GM19324 (cell line): Measurements from ENCODE around the gene ARID2.
A peak's percentile ranks its signal among the peaks of the same experiment; 100 is the strongest.

ENCODE experiments used
- ATAC-seq: cut with Tn5 transposase; IDR thresholded peaks from one replicate; pipeline ENCODE4 v1.9.1; 2021; ENCODE audit warnings: mild to moderate bottlenecking, moderate library complexity; ENCODE audit not compliant: unreplicated experiment, low FRiP score

The ARID2 gene

DNA sequence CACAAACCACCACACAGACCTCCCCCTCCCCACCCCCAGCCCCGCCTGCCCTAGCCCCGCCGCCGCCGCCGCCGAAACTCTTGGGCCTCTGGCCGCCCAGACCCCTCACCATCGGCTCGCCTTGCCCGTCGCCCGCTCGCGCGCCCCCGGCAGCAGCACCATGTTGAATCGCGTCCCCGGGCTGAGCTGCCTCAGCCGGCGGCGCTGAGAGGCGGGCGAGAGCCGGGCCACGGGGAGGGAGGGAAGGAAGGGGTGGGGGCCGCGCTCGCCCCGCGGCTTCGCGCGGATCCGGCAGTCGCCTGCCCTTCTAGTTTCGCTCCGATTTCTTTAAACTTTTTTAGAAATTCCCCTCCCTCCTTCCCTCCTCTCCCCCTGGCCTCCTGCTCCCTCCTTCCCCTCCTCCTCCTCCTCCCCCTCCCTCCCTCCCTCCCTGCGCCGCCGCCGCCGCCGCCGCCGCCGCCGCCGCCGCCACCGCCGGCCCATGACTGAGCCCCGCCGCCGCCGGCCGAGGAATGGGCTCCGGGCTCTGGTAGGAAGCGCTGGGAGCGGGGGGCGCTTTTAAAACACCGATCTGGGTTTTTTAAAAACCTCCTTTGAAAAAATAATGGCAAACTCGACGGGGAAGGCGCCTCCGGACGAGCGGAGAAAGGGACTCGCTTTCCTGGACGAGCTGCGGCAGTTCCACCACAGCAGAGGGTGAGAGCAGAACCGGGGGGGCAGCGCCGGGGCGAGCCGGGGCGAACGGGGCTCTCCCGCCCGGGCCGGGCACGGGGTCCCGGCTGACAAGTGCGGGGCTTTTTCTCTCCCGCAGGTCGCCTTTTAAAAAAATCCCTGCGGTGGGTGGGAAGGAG is at the start of gene ARID2:
Gene ARID2 (plus strand): TSS at position 474 of the 851 bp plus-strand sequence. CDS start 131 bp downstream, at position 605.
- peak; percentile 8 for ATAC-seq

DNA sequence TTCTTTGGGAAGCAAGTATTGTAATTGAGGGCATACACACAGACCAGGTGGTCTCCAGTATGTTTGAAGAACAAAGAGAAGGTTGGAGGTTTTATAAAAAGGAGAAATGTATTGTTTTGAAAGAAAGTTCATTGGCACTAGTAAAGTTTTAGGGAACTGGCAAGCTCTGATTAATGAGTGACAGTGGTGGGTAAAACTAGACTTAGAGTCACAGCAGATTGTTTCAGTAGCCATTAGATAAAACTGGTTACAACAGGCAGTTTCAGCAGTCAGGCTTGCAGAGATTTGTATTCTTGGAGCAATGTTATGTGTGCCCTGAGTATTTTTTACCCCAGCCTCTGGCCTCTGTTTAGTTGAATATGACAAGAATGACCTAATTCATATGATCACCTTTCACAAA is 49.1 kb upstream of the ARID2 start:
- ATAC-seq = no peak

- no peak for ATAC-seq
Observed at GRCh38 chr12:45681465-45681864, 48.0 kb upstream of the ARID2 start.

- no peak for ATAC-seq
Observed at GRCh38 chr12:45685680-45686079, 43.8 kb upstream of the ARID2 start.

DNA sequence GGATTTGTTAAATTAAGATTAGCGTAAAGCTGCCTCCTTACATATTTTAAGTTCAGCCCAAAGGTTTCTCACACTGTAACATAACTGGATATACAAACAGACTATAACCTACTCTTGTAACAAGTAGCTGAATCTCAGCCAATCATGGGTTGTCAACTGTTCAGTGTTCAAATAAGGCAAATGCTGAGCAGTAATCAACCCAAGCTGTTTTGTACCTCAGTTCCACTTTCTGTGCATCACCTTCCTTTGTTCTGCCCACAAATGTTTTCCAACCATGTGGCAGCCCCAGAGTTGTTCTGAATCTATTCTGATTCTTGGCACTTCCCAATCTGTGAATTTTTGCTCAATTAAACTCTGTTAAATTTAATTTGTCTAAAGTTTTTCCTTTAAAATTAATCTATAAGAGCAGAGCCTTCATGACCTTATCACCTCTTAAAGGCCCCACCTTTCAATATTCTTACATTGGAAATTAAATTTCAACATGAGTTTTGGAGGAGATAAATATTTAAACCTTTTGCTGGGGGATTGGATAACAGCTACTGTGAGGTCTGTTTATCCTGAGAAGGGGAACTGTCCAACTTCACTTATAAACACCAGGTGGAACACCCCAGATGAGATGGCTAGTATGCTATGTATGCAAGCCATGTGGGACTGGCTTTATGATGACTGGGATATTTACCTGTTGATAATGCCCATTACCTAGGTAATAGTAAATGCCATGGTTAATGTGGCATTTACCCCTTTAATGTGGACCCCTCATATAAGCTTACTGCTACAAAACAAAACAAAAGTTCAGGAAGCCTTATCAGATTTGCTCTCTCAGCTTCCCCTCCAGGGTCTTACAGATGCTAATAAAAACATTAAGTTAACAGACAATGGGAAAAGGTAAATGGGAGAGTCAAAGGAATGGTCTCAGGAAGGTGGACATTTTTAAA is 42.2 kb upstream of the ARID2 start:
- ATAC-seq = no peak

DNA sequence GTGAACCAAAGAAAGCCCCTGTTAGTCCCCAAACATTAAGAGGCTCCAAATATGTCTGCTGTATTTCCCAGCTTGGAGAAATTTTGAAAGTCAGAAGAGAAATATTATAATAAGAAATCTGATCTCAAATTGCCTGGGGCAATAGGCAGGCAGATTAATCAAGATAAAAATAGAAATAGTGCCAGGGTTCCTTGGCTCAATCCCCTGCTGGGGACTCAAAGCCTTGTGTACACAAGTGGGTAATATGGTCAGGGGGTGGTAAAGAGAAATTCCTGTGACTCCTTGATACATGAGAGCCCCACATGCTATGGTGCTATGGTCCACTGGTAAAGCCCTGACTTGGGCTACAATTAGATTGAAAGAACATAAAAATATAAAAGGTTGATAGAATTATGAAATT is 41.3 kb upstream of the ARID2 start:
- ATAC-seq = no peak

GRCh38 chr12:45695035-45695434 is 34.5 kb upstream of the ARID2 start:
- no peak for ATAC-seq

GRCh38 chr12:45695606-45696005 is 33.9 kb upstream of the ARID2 start:
- no peak for ATAC-seq

GRCh38 chr12:45696049-45696448 is 33.5 kb upstream of the ARID2 start:
- no peak for ATAC-seq

DNA sequence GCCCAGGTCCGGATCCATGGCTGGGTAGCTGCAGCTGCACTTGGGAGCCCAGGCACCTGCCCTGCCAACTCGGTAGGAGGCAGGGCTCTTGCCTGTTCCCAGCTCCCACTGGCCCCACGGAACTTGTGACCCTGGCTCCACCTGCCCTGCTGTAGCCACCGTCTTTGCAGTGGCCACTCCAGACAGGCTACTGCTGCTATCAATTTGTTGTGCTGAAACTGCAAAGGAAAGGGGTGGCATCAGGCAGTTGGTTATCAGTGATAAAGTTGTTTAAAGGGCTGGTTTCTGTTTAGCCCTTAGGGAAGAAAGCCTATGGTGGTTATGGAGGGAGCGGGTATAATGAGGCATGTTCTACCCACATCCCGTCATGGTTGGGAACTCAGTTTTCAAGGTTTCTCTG is 32.1 kb upstream of the ARID2 start:
- ATAC-seq = no peak

DNA sequence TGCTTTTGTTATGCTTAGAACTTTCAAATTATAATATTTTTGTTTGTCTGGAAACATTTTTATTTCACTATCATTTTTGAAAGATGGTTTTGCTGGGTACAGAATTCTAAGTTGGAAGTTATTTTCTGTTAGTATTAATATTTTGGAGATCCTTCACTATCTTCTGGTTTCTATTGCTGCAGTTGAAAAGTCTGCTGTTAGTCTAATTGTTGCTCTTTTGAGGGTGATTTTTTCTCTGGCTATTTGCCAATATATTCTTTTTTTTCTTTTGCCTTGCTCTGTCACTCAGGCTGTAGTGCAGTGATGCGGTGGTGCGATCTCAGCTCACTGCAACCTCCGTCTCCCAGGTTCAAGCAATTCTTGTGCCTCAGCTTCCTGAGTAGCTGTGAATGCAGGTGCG is 28.2 kb upstream of the ARID2 start:
- no peak for ATAC-seq

GRCh38 chr12:45703942-45704341 is 25.6 kb upstream of the ARID2 start:
- ATAC-seq = no peak

DNA sequence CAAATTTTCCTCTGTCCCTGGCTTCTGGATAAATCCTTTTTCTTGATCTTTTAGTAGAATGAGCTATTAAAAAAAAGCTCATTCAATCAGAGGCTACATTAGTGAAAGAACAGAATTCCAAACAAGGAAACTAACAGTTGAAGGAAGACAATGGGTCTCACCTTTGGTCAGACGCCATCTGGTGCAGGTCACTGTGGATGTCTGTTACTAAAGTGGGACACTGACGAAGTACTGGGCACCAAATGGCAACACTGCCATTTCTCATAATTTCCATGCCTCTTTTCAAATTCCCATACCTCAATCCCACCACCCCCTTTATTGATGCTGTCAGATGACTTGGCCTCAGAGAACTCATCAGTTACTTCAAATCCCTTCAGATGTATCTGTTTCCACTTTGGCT is 24.5 kb upstream of the ARID2 start:
- ATAC-seq = no peak

DNA sequence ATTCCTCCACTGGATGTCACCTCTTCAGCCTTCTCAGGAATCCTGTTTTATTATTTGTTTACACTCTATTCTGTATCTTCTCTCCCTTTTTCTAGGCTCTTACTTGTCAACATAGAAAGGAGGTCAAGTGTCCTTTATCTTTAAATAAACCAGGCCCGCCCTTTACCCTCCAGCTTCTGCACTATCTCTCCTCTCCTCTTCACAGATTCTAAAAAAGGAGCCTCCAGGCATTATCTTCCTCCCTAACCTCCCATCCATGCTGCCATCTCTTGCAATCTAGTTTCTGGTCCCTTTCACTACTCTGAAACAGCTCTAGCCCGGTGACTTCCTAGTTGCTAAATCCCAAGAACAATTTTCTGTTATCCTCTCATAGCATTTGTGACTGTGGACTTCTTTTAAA is 24.1 kb upstream of the ARID2 start:
- no peak for ATAC-seq

- ATAC-seq = no peak
Observed at GRCh38 chr12:45707241-45707857, 22.2 kb upstream of the ARID2 start.

DNA sequence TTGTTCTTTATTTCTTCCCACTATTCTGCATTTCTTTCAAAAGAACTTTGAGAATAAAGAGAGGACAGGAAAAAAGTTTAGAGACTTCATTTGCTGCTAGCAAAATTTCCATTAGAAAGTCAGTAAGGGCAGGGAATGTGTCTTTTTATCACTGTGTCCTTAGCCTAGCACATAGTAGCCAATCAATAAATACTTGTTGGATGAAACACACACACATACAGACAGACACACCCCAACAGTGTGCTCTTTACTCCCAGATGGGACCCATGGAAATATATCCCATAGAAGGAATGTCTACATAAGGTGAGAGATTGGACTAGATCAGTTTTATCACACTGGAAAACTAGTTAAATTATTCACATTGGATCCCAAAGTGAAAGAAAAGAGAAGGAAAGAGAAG is 21.1 kb upstream of the ARID2 start:
- ATAC-seq = no peak

- no peak for ATAC-seq
Observed at GRCh38 chr12:45708901-45709300, 20.6 kb upstream of the ARID2 start.

DNA sequence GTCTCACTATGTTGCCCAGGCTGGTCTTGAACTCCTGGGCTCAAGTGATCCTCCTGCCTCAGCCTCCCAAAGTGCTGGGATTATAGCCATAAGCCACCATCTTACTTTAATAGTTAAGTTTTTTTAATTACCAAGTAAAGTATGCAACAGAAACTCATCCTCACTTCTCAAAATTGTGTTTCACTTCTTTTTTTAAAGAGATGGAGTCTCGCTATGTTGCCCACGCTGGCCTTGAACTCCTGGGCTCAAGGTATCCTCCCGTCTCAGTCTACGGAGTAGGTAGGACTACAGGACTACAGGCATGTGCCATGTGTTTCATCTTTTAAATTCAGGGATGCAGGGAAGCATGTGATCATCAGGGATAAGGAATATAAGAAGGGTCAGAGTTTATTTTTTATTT is 17.2 kb upstream of the ARID2 start:
- ATAC-seq = no peak

- no peak for ATAC-seq
Observed at GRCh38 chr12:45713078-45713477, 16.4 kb upstream of the ARID2 start.

DNA sequence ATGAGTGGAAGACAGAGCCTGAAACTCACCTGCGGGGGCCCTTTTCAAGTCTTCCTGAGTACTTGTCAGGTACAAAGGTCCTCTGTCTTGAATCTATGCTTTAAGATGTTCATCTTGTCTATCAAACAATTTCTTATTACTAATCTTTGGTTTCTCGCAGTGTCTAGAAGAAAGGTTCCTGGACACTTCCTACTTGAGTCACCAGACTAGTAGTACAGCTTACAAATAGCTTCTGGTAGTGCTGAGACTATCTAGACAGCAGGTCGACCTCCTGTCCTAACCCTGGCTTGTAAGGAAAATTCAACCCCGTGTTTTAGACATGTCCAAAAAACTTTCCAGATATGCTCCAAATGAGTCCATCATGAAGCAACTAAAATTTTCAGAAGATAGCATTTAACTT is 11.2 kb upstream of the ARID2 start:
- ATAC-seq = no peak

DNA sequence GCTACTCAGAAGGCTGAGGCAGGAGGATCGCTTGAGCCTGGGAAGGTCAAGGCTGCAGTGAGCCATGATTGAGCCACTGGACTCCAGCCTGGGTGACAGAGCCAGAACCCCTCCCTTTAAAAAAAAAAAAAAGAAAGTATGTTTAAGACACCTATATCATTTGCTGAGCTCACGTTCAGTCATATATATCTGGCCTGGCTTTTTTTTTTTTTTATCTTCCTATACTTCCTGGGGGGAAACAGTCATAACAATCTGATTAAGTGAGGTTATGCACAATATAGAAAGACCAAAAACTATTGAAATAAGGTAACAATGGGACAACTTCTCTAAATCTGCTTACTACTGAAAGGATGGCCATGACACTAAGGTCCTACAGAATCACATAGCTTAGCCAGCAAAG is 9.4 kb upstream of the ARID2 start:
- ATAC-seq = no peak
